H1 (cell line): ENCODE results near the gene KCNQ2. TPM values are rescaled to one million over a fixed set of nuclear protein-coding genes. Genes with fewer than 3 reads are reported as not detected.

Source experiments
- CTCF ChIA-PET: fragments of 300-600 bp; sonication (Branson Sonifier 250); formaldehyde crosslinking; loops from one replicate; lab custom pipeline; 2021; ENCODE audit not compliant: partially characterized antibody; lab: Charles Lee
- POLR2A ChIA-PET: fragments of 300-600 bp; sonication (Branson Sonifier 250); formaldehyde crosslinking; loops from one replicate; lab custom pipeline; 2021; ENCODE audit warnings: inconsistent platforms; ENCODE audit not compliant: partially characterized antibody; lab: Charles Lee
- DNase-seq, 2 experiments: peaks; one replicate each; pipeline versions ENCODE4 v3.0.0 to v3.0.0-alpha.2; 2010 to 2022; ENCODE audit warnings: low spot score in 2 of 2, low read depth in 1 of 2, mixed read lengths in 1 of 2
- FAIRE-seq: peaks from 2 replicates; lab custom pipeline; 2011; peaks lifted over from hg19 to GRCh38; lab: Jason Lieb, UNC
- H2AFZ ChIP-seq: 2 replicates; pipeline ENCODE4 v1.8.1; 2012; ENCODE audit warnings: low read length, inconsistent platforms
- H2AK5ac ChIP-seq: 2 replicates; pipeline ENCODE4 v1.6.1; 2013; ENCODE audit warnings: low read depth, low read length
- H2BK120ac ChIP-seq: replicated peaks from 2 replicates; pipeline ENCODE3; 2013; ENCODE audit warnings: low read depth, low read length, inconsistent platforms
- H2BK12ac ChIP-seq: 2 replicates; pipeline ENCODE4 v1.6.1; 2013; ENCODE audit warnings: low read depth, low read length
- H2BK15ac ChIP-seq: 2 replicates; pipeline ENCODE4 v1.6.1; 2013; ENCODE audit warnings: low read length
- H2BK20ac ChIP-seq: 2 replicates; pipeline ENCODE4 v1.6.1; 2013; ENCODE audit warnings: low read length
- H2BK5ac ChIP-seq: 2 replicates; pipeline ENCODE4 v1.6.1; 2013; ENCODE audit warnings: low read depth, low read length
- H3K14ac ChIP-seq: 2 replicates; pipeline ENCODE4 v1.6.1; 2013; ENCODE audit warnings: inconsistent platforms; ENCODE audit not compliant: insufficient read length
- H3K18ac ChIP-seq: 2 replicates; pipeline ENCODE4 v1.6.1; 2013; ENCODE audit warnings: low read length; ENCODE audit errors: extremely low read depth
- H3K23ac ChIP-seq: 2 replicates; pipeline ENCODE4 v1.6.1; 2013; ENCODE audit warnings: inconsistent platforms; ENCODE audit not compliant: insufficient read length
- H3K23me2 ChIP-seq: 2 replicates; pipeline ENCODE4 v1.6.1; 2013; ENCODE audit warnings: low read depth, low read length
- H3K27ac ChIP-seq: 2 replicates; pipeline ENCODE4 v1.6.1; 2011; ENCODE audit warnings: low read depth, low read length, inconsistent platforms
- H3K27me3 ChIP-seq, 4 experiments: replicated peaks in 1 of 4; 1 replicate in 1 of 4; 2 replicates in 3 of 4; pipeline versions ENCODE4 v1.6.1 to v1.8.1; 2011 to 2013; ENCODE audit warnings: low read length in 3 of 4, mild to moderate bottlenecking in 3 of 4, inconsistent platforms in 2 of 4, mixed read lengths in 2 of 4, moderate library complexity in 1 of 4; ENCODE audit not compliant: control insufficient read depth in 3 of 4, insufficient read depth in 3 of 4; ENCODE audit errors: extremely low read depth in 1 of 4
- H3K36me3 ChIP-seq, 4 experiments: 2 replicates each; pipeline versions ENCODE4 v1.6.1 to v1.8.1; 2011 to 2013; ENCODE audit warnings: mild to moderate bottlenecking in 4 of 4, low read length in 3 of 4, moderate library complexity in 2 of 4, control low read depth in 1 of 4, inconsistent platforms in 1 of 4; ENCODE audit not compliant: insufficient read depth in 4 of 4, control insufficient read depth in 2 of 4
- H3K4ac ChIP-seq: replicated peaks from 2 replicates; pipeline ENCODE3; 2013; ENCODE audit warnings: low read length, low read depth, mixed read lengths, inconsistent platforms; ENCODE audit not compliant: insufficient read length
- H3K4me1 ChIP-seq, 4 experiments: replicated peaks in 1 of 4; 1 replicate in 1 of 4; 2 replicates in 3 of 4; pipeline versions ENCODE4 v1.6.1 to v1.8.1; 2011 to 2013; ENCODE audit warnings: low read length in 3 of 4, inconsistent platforms in 2 of 4, mixed read lengths in 1 of 4; ENCODE audit not compliant: insufficient read depth in 4 of 4, control insufficient read depth in 3 of 4
- H3K4me2 ChIP-seq, 2 experiments: 2 replicates each; pipeline versions ENCODE4 v1.6.1 to v1.8.1; 2011 to 2013; ENCODE audit warnings: low read depth in 2 of 2, low read length in 2 of 2, control low read depth in 1 of 2, inconsistent platforms in 1 of 2, mild to moderate bottlenecking in 1 of 2; ENCODE audit not compliant: insufficient read depth in 1 of 2
- H3K4me3 ChIP-seq, 4 experiments: fragments of 200-600, 300-600 bp in 1 of 4; sonication (generic), shearing (Covaris generic), sonication (Bioruptor Twin) in 1 of 4; 2 replicates each; pipeline versions ENCODE4 v1.5.1 to v1.8.1; 2011 to 2016; ENCODE audit warnings: low read length in 4 of 4, low read depth in 3 of 4, control low read depth in 2 of 4, inconsistent platforms in 2 of 4, mild to moderate bottlenecking in 2 of 4, mixed read lengths in 1 of 4, moderate library complexity in 1 of 4; ENCODE audit not compliant: insufficient read depth in 2 of 4; ENCODE audit errors: extremely low read depth in 1 of 4
- H3K56ac ChIP-seq: replicated peaks from 2 replicates; pipeline ENCODE3; 2013; ENCODE audit warnings: low read depth, mild to moderate bottlenecking, mixed read lengths, low read length, inconsistent platforms; ENCODE audit not compliant: insufficient read length
- H3K79me1 ChIP-seq: 2 replicates; pipeline ENCODE4 v1.6.1; 2013; ENCODE audit warnings: low read depth, low read length, control low read depth
- H3K79me2 ChIP-seq, 2 experiments: 2 replicates each; pipeline versions ENCODE4 v1.6.1 to v1.8.1; 2012 to 2013; ENCODE audit warnings: low read length in 2 of 2, mild to moderate bottlenecking in 2 of 2, inconsistent platforms in 1 of 2; ENCODE audit not compliant: insufficient read depth in 2 of 2, control insufficient read depth in 1 of 2
- H3K9ac ChIP-seq, 4 experiments: replicated peaks in 1 of 4; 1 replicate in 1 of 4; 2 replicates in 3 of 4; pipeline versions ENCODE4 v1.6.1 to v1.8.1; 2011 to 2013; ENCODE audit warnings: low read depth in 3 of 4, low read length in 3 of 4, control low read depth in 2 of 4, mild to moderate bottlenecking in 2 of 4, moderate library complexity in 2 of 4, inconsistent platforms in 1 of 4; ENCODE audit errors: extremely low read depth in 1 of 4
- H3K9me3 ChIP-seq, 2 experiments: 2 replicates each; pipeline versions ENCODE4 v1.6.1 to v1.8.1; 2012 to 2013; ENCODE audit warnings: mild to moderate bottlenecking in 2 of 2, moderate library complexity in 2 of 2, control low read depth in 1 of 2, inconsistent platforms in 1 of 2, low read depth in 1 of 2, low read length in 1 of 2, mixed read lengths in 1 of 2; ENCODE audit not compliant: insufficient read depth in 2 of 2
- H4K20me1 ChIP-seq, 2 experiments: replicated peaks in 1 of 2; 2 replicates each; pipeline versions ENCODE3 to v1.8.1; 2011 to 2013; ENCODE audit warnings: inconsistent platforms in 2 of 2, low read length in 2 of 2, mild to moderate bottlenecking in 1 of 2; ENCODE audit not compliant: insufficient read depth in 2 of 2, control insufficient read depth in 1 of 2
- H4K5ac ChIP-seq: 2 replicates; pipeline ENCODE4 v1.6.1; 2013; ENCODE audit warnings: low read length, low read depth, mixed read lengths, inconsistent platforms; ENCODE audit not compliant: insufficient read length
- H4K8ac ChIP-seq: 2 replicates; pipeline ENCODE4 v1.8.0; 2013; ENCODE audit warnings: mild to moderate bottlenecking, moderate library complexity, low read length, inconsistent platforms; ENCODE audit not compliant: insufficient read depth; ENCODE audit errors: extremely low read depth
- H4K91ac ChIP-seq: replicated peaks from 2 replicates; pipeline ENCODE3; 2013; ENCODE audit warnings: low read length, mixed read lengths, inconsistent platforms; ENCODE audit not compliant: insufficient read length
- ATF3 ChIP-seq: IDR thresholded peaks from 2 replicates; pipeline ENCODE4 v1.6.1; 2011; ENCODE audit warnings: low read depth, mild to moderate bottlenecking, low read length; ENCODE audit not compliant: insufficient read depth
- BCL11A ChIP-seq, 2 experiments: IDR thresholded peaks; one replicate each; pipeline ENCODE4 v1.6.1; 2011; ENCODE audit warnings: low read depth in 2 of 2, low read length in 2 of 2, mild to moderate bottlenecking in 2 of 2
- CHD1 ChIP-seq: IDR thresholded peaks from 2 replicates; pipeline ENCODE4 v1.6.1; 2012; ENCODE audit warnings: low read depth, low read length, improper control_type of control experiment
- CHD2 ChIP-seq: IDR thresholded peaks from 2 replicates; pipeline ENCODE4 v1.6.1; 2012; ENCODE audit warnings: low read length, improper control_type of control experiment
- CTBP2 ChIP-seq: IDR thresholded peaks from 2 replicates; pipeline ENCODE4 v1.7.0; 2011; ENCODE audit warnings: borderline replicate concordance, mild to moderate bottlenecking, moderate library complexity, mixed read lengths, low read length; ENCODE audit not compliant: insufficient read depth, insufficient read length
- GABPA ChIP-seq: IDR thresholded peaks from 2 replicates; pipeline ENCODE4 v1.6.1; 2011; ENCODE audit warnings: mild to moderate bottlenecking, low read length, moderate library complexity, borderline replicate concordance; ENCODE audit not compliant: insufficient read depth
- MAFK ChIP-seq: IDR thresholded peaks from 2 replicates; pipeline ENCODE4 v1.6.1; 2012; ENCODE audit warnings: low read depth, mild to moderate bottlenecking, improper control_type of control experiment, low read length
- PHF8 ChIP-seq: fragments of 200-600 bp; sonication (generic); conservative IDR thresholded peaks from 2 replicates; pipeline ENCODE4 v1.7.1; 2012; ENCODE audit warnings: low read depth, mild to moderate bottlenecking, inconsistent platforms, low read length, moderate library complexity
- POLR2A ChIP-seq, 2 experiments: IDR thresholded peaks; 1 replicate in 1 of 2; 2 replicates in 1 of 2; pipeline ENCODE4 v1.6.1; 2011; ENCODE audit warnings: low read depth in 2 of 2, low read length in 2 of 2, mild to moderate bottlenecking in 2 of 2; ENCODE audit errors: control extremely low read depth in 1 of 2
- POU5F1 ChIP-seq: IDR thresholded peaks from 2 replicates; pipeline ENCODE4 v1.6.1; 2011; ENCODE audit warnings: low read depth, mild to moderate bottlenecking, low read length, moderate library complexity
- SP1 ChIP-seq: IDR thresholded peaks from 2 replicates; pipeline ENCODE4 v1.6.1; 2011; ENCODE audit warnings: low read depth, low read length
- SP2 ChIP-seq: IDR thresholded peaks from 2 replicates; pipeline ENCODE4 v1.6.1; 2012; ENCODE audit warnings: mild to moderate bottlenecking, low read length, inconsistent platforms
- SP4 ChIP-seq: IDR thresholded peaks from 2 replicates; pipeline ENCODE4 v1.6.1; 2012; ENCODE audit warnings: low read length, inconsistent platforms
- TAF1 ChIP-seq: IDR thresholded peaks from 2 replicates; pipeline ENCODE4 v1.6.1; 2011; ENCODE audit warnings: mild to moderate bottlenecking, low read depth, low read length
- WGBS, 2 experiments: shearing (Covaris generic) in 1 of 2; methylation state at CpG; one replicate each; pipeline versions ENCODE4 v1.1.6 to v1.1.7; 2013 to 2015; ENCODE audit warnings: low lambda C conversion rate in 2 of 2, mixed read lengths in 2 of 2, inconsistent platforms in 1 of 2, low coverage in 1 of 2, missing lambda C conversion rate in 1 of 2; ENCODE audit not compliant: insufficient replicate concordance in 2 of 2, insufficient coverage in 1 of 2, insufficient read length in 1 of 2; ENCODE audit errors: extremely low coverage in 1 of 2, missing lambda C conversion rate in 1 of 2; 5-methylcytosine and 5-hydroxymethylcytosine counted together
- polyA plus RNA-seq, 7 experiments: library from polyadenylated mRNA; depleted of rRNA in 3 of 7; stranded (reverse) in 5 of 7; unstranded in 2 of 7; fragments of >200 nt in 5 of 7; fragments of 200-250 nt in 2 of 7; gene quantifications; 1 replicate in 5 of 7; 2 replicates in 1 of 7; 4 replicates in 1 of 7; pipeline versions ENCODE4 v1.2.1 to v1.2.3, GENCODE V29; 2011 to 2013; ENCODE audit warnings: missing spikeins in 2 of 7, mixed read lengths in 2 of 7
- total RNA-seq: library from RNA; stranded (reverse); fragmentation: NEBNext Ultra II Directional; extraction: Animal tissue kit (Norgen Biotek cat#: 25700); gene quantifications from 2 replicates; pipeline ENCODE4 v1.2.1, GENCODE V29; 2021

The KCNQ2 gene
- total and polyA plus RNA-seq, 2 of the 8 experiments (the other 6 are each of a cell fraction or from before 2014, with no cell fraction given): 82.6 to 243 TPM

GRCh38 chr20:63484236-63484635 lies 11.8 kb upstream of the KCNQ2 start:
- Histone ChIP-seq H2BK20ac (no peak overlapping the region), H2BK15ac (no peak overlapping the region), H2AFZ (no peak overlapping the region), H3K23me2 (peaks cover 2% of the 10 kb centered on the region; the same call in 1 of the 2 replicates), H3K27me3 (peaks cover 0 to 16% (median 12%) of the 10 kb centered on the region in 4 experiments; a peak in 6 of 7 replicates), H3K4ac (no peak overlapping the region), H4K8ac (no peak overlapping the region), H3K18ac (no peak overlapping the region), H3K4me1 (peaks cover 0 to 30% (median 16%) of the 10 kb centered on the region in 4 experiments; a peak in 5 of 7 replicates), H3K79me1 (no peaks in the 10 kb centered on the region), H4K20me1 (no peaks in the 10 kb centered on the region), H3K9ac (no peak overlapping the region), H4K91ac (no peak overlapping the region), H3K27ac (no peak overlapping the region), H2BK5ac (no peak overlapping the region), H2BK120ac (no peak overlapping the region), H4K5ac (no peak overlapping the region), H2BK12ac (no peak overlapping the region), H3K79me2 (no peaks in the 10 kb centered on the region), H3K9me3 (peaks cover 4% of the 10 kb centered on the region in 2 experiments; a peak in 1 of 4 replicates), H3K14ac (no peak overlapping the region), H3K4me2 (no peak overlapping the region), H3K36me3 (no peaks in the 10 kb centered on the region), H3K23ac (no peak overlapping the region), H3K4me3 (no peak overlapping the region), H3K56ac (no peak overlapping the region), H2AK5ac (no peak overlapping the region)
- POLR2A ChIA-PET: interaction anchor here (1.0 to 1.9 kb wide), 5 partner anchors 13 to 213 kb away, joined by 3 to 6 read pairs (median 4); partner anchors contain the start of genes KCNQ2 and PPDPF
- CTCF ChIA-PET: interaction anchor here (1.0 to 4.8 kb wide), 13 partner anchors 9 to 489 kb away, joined by 3 to 39 read pairs (median 4); partner anchors contain the start of gene PTK6
- 73% methylated on average over 15 of the region's 17 CpGs; no CpG with 5 or more reads in 1 of the 2 experiments for WGBS, 2 experiments
- no peak for FAIRE-seq
- no peak for DNase-seq
- TF ChIP-seq SP1: no peak
- TF ChIP-seq POLR2A (IDR thresholded peaks at IDR 0.05; ENCODE audit: control extremely low read depth in 1 of 2, low read depth in 2 of 2, low read length in 2 of 2): no peak
- TF ChIP-seq PHF8: no peak
- no peak for TF ChIP-seq GABPA
- no peak for TF ChIP-seq CHD1
- TF ChIP-seq CTBP2: no peak
- no peak for TF ChIP-seq SP2
- no peak for TF ChIP-seq TAF1
- TF ChIP-seq CHD2: no peak
- TF ChIP-seq BCL11A (IDR thresholded peaks at IDR 0.05; ENCODE audit: low read depth in 2 of 2, low read length in 2 of 2): no peak
- TF ChIP-seq SP4: no peak
- no peak for TF ChIP-seq POU5F1
- no peak for TF ChIP-seq ATF3
- no peak for TF ChIP-seq MAFK
